H54 (cell line): ENCODE results near the gene SLC2A14.
"Not testable (repeated sequence)": the region's sequence is repeated elsewhere in the genome, so short reads cannot be mapped to it uniquely, and the experiment has no call there.

Source experiments
- DNase-seq: peaks from one replicate; pipeline ENCODE4 v3.0.0; 2011; ENCODE audit warnings: low spot score, mixed read lengths; ENCODE audit not compliant: insufficient read length
- FAIRE-seq: peaks from 3 replicates; lab custom pipeline; 2011; peaks lifted over from hg19 to GRCh38; lab: Jason Lieb, UNC
- POLR2A ChIP-seq: IDR thresholded peaks from 2 replicates; pipeline ENCODE4 v1.6.1; 2011; ENCODE audit warnings: low read depth, mild to moderate bottlenecking, low read length

SLC2A14 gene

GRCh38 chr12:7832059-7832696, 40.5 kb downstream of the SLC2A14 start:
- DNase-seq, result peak; percentile 61

GRCh38 chr12:7829737-7830136, 43.0 kb downstream of the SLC2A14 start:
- FAIRE-seq, DNase-seq: not testable (repeated sequence)

More at GRCh38 chr12:7832059-7832696, 40.5 kb downstream of the SLC2A14 start:
- TF ChIP-seq POLR2A, result no peak
- FAIRE-seq, result peak; percentile 72

GRCh38 chr12:7825754-7826153, 47.0 kb downstream of the SLC2A14 start:
- not testable (repeated sequence) for DNase-seq, FAIRE-seq

- TF ChIP-seq POLR2A, result no peak
- FAIRE-seq (peak; percentile 87), DNase-seq (peak; percentile 44)
Observed at GRCh38 chr12:7806863-7807487, 65.7 kb downstream of the SLC2A14 start.

GRCh38 chr12:7806319-7806718, 66.4 kb downstream of the SLC2A14 start:
- not testable (repeated sequence) for FAIRE-seq, DNase-seq

GRCh38 chr12:7801460-7801859, 71.3 kb downstream of the SLC2A14 start:
- no peak for DNase-seq
- TF ChIP-seq POLR2A, result no peak
- no peak for FAIRE-seq

- DNase-seq, FAIRE-seq: not testable (repeated sequence)
Observed at GRCh38 chr12:7798750-7799308, 73.9 kb downstream of the SLC2A14 start.

- no peak for TF ChIP-seq POLR2A
- DNase-seq (no peak), FAIRE-seq (no peak)
Observed at GRCh38 chr12:7797698-7798398, 74.9 kb downstream of the SLC2A14 start.

GRCh38 chr12:7797269-7797668, 75.4 kb downstream of the SLC2A14 start:
- DNase-seq, FAIRE-seq: not testable (repeated sequence)

GRCh38 chr12:7793211-7793610, 79.5 kb downstream of the SLC2A14 start:
- no peak for TF ChIP-seq POLR2A
- FAIRE-seq, result no peak

GRCh38 chr12:7788884-7789528, 83.7 kb downstream of the SLC2A14 start, which contains the start of gene NANOG:
NANOG (plus strand) TSS chr12:7789402; CDS start chr12:7789615, 213 bp downstream.
- not testable (repeated sequence) for FAIRE-seq, DNase-seq

More at GRCh38 chr12:7793211-7793610, 79.5 kb downstream of the SLC2A14 start:
- no peak for DNase-seq

GRCh38 chr12:7788294-7788660, 84.4 kb downstream of the SLC2A14 start:
- no peak for FAIRE-seq
- no peak for DNase-seq
- TF ChIP-seq POLR2A, result no peak

GRCh38 chr12:7787574-7788293, 85.0 kb downstream of the SLC2A14 start:
- DNase-seq (no peak), FAIRE-seq (no peak)
- TF ChIP-seq POLR2A, result no peak

- no peak for DNase-seq
- no peak for FAIRE-seq
- TF ChIP-seq POLR2A, result no peak
Observed at GRCh38 chr12:7784701-7785100, 88.0 kb downstream of the SLC2A14 start.

GRCh38 chr12:7783433-7783832, 89.3 kb downstream of the SLC2A14 start:
- not testable (repeated sequence) for DNase-seq, FAIRE-seq
